Stimulated activated CD4-positive, alpha-beta T cell treated with anti-CD3 and anti-CD28 coated beads, Interleukin-15, amount 100 ng/mL, for 1 hour (primary cell): ENCODE results near the gene ALOX12B.
"Not testable (repeated sequence)": the region's sequence is repeated elsewhere in the genome, so short reads cannot be mapped to it uniquely, and the experiment has no call there.

Source experiments
- DNase-seq, 2 donors: peaks; one replicate each; pipeline ENCODE4 v3.0.0-alpha.2; 2020; ENCODE audit warnings: low read depth in 1 of 2, low spot score in 1 of 2

The ALOX12B gene

DNA sequence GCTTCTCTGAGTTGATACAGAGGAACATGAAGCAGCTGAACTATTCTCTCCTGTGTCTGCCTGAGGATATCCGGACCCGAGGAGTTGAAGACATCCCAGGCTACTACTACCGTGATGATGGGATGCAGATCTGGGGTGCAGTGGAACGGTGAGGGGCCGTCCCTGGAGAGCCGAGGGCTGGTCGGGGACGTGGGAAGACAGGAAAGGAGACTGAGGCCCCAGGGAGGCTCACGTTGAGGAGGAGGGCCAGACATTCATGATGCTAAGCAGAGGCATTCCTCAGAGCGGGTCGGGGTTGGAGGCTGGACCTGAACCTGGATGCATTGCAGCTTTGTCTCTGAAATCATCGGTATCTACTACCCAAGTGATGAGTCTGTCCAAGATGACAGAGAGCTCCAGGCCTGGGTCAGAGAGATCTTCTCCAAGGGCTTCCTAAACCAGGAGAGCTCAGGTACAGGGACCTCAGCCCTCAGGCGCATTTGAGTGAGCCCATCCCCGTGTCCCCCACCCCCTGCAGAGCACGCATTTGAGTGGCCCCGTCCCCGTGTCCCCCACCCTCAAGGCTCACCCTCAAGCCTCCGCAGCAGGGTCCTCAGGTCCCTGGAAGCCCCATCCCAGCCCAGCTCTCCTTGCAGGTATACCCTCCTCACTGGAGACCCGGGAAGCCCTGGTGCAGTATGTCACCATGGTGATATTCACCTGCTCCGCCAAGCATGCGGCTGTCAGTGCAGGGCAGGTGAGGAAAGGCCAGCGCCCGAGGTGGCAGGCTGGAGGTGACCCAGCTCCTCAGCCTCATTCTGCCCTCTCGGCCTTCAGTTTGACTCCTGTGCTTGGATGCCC lies 40.4 kb downstream of the ALOX12B start:
- DNase-seq = no peak

DNA sequence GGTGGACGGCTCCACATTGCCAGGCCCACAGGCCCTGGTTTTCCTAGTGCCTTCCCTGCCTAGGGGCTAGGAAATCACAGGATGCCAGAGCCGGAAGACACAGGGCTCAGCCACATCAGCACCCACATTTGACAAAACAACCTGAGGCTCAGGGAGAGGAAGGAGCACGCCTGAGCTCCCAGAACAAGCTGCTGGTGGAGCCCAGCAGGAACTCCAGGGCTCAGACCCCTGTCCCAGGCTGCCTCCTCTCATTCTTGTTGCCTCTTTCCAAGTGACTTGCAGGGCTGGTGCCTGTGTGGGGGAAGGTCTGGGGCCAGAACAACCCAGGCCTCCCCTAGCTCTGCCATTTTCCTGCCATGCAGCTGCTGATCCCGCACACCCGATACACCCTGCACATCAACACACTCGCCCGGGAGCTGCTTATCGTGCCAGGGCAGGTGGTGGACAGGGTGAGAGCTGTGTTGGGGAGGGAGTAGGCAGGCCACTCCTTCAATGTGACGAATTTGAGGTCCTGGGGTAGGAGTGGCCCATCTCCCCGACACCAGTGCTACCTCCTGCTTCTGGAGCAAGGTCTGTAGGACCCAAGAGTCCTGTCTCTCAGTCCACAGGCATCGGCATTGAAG lies 41.1 kb downstream of the ALOX12B start:
- no peak for DNase-seq

DNA sequence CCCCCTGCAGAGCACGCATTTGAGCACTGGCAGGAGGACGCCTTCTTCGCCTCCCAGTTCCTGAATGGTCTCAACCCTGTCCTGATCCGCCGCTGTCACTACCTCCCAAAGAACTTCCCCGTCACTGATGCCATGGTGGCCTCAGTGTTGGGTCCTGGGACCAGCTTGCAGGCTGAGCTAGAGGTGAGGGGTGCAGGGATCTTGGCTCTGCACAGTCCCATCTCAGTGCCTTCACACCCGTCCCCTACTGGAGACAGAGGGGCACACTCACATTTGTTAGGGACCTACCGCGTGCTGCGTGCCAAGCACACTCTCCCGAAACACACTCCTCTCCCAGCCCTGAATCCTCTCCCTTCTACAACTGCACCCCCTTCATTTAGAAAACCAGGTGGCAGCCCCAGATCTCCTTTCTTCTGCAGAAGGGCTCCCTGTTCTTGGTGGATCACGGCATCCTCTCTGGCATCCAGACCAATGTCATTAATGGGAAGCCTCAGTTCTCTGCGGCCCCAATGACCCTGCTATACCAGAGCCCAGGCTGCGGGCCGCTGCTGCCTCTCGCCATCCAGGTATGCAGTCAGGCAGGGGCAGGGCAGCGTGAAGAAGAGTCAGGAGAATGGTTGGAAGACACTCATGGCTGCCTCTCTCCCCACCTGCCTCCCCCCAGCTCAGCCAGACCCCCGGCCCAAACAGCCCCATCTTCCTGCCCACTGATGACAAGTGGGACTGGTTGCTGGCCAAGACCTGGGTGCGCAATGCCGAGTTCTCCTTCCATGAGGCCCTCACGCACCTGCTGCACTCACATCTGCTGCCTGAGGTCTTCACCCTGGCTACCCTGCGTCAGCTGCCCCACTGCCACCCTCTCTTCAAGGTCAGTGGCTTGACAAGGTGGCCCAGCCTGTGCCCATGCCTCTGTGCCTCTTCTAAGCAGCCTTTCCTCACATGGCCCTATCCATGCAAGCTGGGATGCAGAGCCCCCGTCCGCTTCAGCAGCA lies 42.4 kb downstream of the ALOX12B start:
- no peak for DNase-seq

DNA sequence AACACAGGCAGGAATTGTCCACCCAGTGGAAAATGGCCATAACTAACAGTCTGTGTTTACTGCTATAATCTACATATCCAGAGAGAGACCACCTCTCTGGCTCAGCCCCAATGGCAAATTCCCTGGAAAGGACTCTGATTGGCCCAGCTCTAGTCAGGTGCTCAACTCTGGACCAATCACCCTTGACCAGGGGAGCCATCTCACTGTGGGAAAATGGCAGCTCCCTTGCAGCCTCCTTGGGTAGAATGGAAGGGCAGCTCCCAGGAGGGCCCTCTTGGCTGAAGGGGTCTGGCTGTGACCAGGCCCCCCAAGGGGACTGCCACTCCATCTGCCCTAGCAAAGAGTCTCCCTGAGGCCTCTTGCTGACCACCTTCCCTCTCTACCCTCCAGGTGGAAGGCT lies 45.5 kb downstream of the ALOX12B start:
- DNase-seq = no peak

DNA sequence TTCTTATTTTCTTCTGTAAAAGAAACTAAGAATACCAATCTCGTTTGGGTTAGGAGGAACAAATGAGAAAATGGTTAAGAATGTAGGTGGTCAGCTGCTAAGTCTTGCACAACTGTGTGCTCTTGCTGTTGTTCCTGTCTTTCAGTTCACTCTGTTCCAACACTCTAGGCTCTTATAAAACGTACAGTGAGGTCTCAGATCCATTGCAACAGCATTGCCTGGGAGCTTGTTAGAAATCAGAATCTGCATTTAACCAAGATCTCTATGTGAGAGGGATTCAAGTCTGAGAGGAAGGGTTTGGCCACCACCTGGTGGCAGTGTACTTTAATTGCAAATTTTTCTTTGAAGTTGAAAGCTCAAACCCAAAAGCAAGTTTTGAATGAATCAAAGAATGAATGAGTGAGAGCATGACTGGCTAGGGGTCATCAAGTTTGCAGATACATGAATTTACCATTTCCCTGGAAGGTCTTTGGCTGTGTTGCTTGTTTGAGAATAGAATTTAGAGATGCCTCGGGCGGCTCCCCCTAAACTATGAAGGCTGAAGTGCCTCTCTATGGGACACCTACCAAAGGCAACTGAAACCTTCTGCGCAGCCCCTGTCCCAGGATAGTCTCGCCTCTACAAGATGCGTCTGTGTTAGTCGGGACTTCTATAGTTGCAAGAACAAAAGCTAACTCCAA lies 46.1 kb downstream of the ALOX12B start:
- DNase-seq = peak in 1 of 2 donors; percentile 14

DNA sequence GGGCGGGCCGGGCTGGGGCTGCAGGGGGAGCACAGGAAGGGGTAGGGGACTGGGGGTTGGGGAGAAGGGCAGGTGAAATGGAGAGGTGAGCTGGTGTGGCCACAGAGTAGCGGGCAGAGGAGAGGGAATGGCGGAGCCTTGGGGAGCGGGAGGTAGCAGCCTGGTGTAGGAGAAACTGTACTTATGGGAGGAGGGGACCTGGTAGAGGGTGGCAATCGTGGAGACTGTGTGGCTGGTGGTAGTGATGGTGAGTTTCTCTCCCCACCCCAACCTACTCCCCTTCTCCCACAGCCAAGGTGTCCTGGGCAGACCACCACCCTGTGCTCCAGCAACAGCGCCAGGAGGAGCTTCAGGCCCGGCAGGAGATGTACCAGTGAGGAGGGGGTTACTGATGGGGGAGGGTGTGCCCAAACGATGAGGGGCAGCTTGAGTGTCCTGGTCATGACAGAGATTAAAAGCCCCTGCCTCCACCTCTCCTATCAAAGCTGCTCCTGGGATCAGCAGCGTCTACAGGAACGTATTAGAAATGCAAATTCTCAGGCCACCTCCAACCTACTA lies 47.8 kb downstream of the ALOX12B start:
- DNase-seq = no peak

DNA sequence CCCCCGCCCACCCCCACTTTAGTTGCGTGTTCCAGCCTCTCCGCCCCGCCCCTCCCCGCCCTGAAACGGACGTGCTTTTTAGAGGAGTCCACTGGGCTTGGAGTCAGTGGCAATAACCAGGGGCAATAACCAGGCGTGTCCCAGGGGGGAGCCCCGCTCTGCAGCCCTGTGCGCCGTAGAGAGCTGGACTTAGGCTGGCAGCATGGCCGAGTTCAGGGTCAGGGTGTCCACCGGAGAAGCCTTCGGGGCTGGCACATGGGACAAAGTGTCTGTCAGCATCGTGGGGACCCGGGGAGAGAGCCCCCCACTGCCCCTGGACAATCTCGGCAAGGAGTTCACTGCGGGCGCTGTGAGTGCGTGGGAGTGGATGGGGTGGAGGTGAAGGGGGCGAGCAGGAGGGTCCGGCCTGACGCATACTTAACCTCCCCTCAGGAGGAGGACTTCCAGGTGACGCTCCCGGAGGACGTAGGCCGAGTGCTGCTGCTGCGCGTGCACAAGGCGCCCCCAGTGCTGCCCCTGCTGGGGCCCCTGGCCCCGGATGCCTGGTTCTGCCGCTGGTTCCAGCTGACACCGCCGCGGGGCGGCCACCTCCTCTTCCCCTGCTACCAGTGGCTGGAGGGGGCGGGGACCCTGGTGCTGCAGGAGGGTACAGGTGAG lies 48.4 kb downstream of the ALOX12B start, which contains the start of gene ALOX15B:
Gene ALOX15B, plus strand, starts transcription at position 106 of the 657 bp plus-strand sequence. Its CDS starts 97 bp downstream, at position 203.
- DNase-seq = no peak

DNA sequence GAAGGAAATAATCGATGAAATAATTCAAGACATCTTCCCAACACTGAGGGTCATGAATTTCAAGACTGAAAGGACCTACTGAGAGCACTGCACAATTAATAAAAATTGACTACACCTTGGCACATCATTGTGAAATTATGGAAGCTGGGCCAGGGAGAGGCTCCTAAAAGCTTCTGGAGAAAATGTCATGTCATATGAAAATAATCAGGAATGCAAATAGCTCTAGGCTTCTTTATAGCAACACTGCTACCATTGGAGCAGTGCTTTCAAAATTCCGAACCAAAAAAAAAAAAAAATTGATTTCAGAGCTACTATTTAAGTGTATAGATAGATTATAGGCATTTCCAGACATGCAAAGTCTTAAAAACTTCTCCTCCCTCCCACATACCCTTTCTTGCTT lies 55.1 kb downstream of the ALOX12B start:
- no peak for DNase-seq

DNA sequence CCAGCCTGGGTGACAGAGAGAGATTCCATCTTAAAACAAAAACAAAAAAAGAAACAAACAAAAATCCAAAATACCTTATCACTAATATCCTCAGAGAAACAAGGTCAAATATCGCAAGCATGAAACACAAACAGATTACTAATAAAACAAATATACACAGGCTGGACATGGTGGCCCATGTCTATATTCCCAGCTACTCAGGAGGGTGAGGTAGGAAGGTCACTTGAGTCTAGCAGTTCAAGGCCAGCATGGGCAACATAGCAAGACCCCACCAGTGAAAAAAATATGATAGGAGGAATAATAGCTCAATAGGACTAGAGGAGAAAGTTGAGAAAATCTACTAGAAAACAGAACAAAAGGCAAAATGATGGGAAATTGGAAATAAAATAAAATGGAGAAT lies 55.6 kb downstream of the ALOX12B start:
- DNase-seq = no peak

DNA sequence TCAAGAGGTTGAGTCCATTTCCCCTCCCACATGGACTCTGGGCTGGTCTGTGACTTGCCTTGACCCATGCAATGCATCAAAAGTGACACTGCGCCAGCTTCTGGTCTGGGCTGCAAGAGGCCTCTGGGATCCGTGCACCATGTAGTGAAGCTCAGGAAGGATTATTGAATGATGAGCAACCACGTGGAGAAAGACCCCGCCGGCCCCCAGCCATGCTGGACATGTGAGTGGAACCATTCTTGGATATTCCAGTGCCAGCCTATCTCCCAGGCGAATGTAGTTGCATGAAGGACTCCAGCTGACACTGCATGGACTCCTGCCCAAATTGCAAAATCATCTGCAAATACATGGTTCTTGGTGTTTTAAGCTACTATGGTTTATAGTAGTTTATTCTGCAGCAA lies 56.3 kb downstream of the ALOX12B start:
- DNase-seq = no peak

DNA sequence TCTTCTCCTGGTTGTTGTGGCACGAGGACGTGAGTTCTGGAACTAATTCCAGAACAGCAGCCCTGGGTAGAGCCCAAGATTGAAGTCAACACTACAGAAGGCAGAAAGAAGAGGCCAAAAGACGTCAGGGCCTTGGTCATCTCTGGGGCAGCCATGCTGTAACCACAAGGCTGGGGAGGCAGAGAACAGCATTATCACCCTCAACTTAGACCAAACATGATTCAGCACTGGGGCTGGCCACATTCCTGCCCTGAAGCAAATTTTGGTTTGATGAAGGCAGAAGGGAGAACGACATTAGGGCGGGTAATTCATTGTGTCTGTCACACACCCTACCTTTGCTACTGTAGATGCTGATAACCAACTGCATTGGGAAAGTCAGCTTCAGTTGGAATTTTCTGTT lies 58.4 kb downstream of the ALOX12B start:
- no peak for DNase-seq

DNA sequence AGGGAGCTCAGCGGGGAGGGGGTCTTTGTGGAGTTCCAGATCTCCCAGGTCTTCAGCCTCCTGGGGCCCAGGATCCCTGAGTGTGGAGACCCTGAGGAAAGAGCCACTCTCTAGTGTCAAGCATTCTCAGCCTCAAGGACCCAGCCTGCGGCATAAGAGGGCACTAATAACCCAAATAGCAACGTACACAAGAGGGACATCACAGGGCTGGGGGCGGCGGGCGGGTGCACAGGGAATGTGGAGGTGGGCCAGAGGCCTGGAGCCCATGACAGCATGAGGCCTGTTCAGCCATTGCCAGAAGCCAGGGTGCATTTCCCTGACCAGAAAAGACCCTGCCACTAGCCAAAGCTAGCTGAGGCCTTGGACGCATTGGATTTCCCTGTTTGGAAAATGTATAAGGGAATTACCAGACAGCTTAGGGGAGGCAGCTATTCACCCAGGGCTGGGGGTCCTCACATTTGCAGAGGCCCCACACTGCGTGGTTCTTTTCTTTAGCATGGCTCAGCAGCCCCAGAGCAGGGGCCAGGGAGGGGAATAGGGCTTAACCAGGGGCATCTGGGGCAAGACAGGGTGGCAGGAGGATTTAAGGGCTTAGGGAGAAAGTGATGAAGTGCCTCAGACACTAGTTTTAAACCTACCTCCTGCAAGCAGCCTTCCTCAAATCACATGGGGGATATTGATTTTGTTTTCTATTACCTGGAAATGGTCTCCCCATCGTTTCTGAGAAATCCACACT lies 62.2 kb downstream of the ALOX12B start:
- no peak for DNase-seq

DNA sequence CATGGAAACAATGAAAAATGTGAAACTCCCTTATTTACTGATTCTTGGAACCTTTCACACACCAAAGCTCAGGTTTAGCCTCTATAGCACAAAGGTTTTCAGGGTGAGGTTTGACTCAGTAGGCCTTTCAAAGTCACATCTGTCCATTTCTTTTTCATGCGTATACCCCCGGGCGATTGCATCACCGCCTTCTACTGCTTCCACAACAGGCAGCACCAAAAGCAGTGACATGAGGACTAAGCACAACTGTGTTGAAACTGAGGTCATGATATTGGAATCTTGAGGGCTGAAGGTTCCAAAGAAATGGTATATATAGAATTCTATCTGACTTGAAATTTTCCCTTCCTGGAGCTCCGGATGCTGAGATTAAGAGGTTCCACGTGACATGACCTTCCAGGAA lies 63.4 kb downstream of the ALOX12B start:
- DNase-seq = not testable (repeated sequence)
